Measurements from ENCODE around the gene ARFGAP1.
"Not testable (repeated sequence)": the region's sequence is repeated elsewhere in the genome, so short reads cannot be mapped to it uniquely, and the experiment has no call there.

Gene ARFGAP1

DNA sequence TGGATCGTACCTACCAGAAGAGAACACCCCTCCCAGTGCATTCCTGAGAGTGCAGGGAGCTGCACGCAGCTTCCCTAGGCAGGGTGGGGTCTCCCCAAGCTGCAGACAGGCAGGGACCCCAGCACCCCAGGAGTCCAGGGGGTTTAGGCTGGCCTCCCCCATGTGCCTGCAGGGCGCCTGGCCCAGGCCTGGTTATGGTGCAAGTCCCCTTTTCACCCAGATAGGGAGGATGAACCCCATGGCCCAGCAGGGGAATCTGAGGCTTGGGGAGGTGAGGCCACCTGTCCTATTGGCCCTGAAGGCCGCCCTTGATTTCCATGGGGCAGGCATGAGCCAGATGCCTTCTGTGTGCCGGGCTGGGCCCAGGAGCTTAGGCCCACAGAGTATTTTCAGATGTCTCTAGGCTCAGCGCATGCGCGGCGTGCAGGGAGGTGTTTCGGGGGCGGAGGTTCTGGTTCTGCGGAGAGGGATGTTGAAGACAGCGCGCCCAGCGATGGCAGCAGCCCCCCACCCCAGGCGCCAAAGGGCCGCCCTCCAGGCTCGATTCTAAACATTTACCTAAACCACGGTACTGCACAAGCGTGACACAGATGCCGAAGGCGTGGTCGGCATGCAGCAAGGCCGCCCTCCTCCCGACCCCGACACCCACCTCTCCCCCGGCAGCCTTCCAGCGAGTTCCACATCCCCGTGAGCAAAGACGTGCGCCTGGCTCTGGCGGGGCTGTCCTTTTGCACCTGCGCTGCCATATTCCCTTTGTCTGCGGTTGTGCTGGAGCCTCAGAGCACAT is 49.7 kb downstream of the ARFGAP1 start:
- DNase-seq, result no peak

GRCh38 chr20:63322933-63323273 is 50.3 kb downstream of the ARFGAP1 start:
- DNase-seq, result no peak

GRCh38 chr20:63323357-63323981 is 50.9 kb downstream of the ARFGAP1 start:
- DNase-seq, result no peak

- DNase-seq, result no peak
Observed at GRCh38 chr20:63325021-63325471, 52.4 kb downstream of the ARFGAP1 start.

DNA sequence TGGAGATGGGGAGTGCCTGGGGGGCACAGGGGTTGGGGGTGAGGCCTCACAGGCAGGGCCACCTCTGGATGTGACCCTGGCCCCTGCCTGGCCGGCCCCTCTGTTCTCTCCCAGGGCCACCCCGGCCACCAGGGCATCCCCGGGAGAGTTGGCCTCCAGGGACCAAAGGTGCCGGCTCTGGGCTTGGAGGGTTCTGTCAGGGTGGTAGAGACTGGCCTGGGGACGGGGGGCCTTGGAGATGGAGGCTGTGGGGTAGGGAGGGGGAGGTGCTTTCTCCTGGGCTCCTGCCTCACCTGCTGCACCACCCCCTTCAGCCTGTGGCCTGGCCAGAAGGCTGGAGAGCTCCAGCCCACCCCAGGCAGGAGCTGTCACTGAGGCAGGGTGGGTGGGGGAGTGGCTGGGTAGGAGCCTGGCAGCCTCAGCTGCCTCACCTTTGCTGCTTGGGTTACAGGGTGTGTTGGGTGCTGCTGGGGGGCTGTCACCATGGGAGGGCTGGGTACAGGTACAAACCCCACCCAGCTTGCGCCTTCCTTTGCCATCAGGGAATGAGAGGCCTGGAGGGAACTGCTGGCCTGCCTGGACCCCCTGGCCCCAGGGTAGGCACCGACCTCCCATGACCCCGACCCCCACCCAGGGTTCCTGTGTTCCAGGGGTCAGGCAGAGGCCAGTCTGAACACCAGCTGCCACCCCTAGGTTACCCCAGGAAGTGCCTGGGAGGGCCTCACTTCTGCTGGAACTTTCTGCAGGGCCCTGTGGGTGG is 53.1 kb downstream of the ARFGAP1 start:
- DNase-seq, result no peak

DNA sequence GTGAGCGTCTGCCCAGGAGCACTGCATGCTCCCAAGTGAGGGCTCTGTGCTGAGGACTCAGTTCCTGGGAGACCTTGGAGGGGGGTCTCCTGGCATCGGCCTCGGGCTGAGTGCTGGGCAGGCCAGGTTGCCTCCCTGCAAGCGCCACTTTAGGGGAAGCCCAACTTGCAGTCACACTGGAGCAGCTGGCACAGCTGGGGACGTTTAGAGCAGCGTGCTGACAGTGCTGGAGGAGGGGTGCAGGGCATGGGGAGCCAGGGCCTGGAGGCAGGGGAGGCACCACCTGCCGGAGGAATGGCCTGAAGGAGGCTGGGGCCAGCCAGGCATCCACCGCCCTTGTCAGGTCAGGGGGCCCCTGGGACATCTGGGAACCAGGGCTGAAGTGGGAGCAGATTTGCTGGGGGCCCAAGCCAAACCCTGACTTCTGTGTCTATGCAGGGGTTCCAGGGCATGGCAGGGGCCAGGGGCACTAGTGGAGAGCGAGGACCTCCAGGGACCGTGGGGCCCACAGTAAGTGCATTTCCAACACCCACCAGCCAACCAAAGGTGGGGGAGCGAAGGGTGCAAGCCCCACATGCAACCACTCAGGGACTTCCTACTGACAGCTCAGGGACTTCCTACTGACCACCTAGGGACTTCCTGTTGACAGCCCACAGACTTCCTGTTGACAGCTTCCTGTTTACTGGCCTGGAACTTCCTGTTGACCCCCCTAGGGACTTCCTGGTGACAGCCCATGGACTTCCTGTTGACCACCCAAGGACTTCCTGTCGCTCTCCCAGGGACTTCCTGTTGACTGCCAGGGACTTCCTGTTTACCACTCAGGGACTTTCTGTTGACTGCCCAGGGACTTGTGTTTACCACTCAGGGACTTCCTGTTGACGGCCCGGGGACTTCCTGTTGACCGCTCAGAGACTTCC is 54.0 kb downstream of the ARFGAP1 start:
- DNase-seq, result peak; percentile 13

DNA sequence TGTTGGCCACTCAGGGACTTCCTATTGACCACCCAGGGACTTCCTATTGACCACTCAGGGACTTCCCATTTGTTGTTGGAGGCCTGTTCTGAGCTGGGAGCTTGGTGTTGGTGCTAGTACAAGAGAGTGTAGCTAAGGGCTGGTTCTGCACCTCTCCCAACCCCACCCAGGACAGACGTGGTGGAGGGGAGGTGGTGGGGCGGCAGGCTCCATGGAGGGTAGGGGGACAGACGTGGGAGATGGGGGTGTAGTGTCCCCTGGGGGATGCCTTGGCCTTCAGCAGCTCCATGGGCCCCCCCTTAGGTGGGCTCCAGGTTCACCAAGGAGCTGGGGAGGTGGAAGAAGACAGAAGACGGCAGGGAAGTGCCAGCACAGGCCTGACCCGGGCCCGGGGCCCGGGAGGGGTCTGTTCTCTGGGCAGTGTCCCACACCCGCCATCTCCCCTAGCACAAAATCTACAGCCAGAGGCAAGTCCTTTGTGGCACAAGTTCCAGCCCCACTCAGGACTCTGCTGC is 54.7 kb downstream of the ARFGAP1 start:
- no peak for DNase-seq

DNA sequence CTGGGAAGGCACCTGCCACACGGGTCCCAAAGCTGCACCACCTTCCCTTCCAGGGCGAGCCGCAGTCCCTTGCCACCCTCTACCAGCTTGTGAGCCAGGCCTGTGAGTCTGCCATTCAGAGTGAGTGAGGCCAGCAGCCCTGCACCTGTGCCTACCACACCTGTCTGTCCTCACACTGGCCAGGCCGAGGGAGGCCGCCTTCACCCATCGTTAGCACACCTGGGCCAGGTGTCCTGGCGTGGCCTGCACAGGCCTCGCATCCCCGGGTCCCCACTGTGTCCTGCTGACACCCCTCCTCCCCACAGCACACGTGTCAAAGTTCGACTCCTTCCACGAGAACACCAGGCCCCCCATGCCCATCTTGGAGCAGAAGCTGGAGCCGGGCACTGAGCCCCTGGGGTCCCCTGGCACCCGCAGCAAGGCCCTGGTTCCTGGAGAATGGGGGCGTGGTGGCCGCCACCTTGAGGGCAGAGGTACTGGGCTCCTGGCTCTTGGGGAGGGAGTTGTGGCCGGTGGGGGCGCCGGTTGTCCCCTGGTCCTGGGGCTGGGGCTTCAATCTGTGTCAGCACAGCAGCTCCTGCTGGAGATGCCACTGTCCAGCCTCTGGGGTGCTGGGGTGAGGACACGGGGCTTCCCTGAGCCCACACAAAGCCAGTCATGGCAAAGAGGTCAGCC is 55.5 kb downstream of the ARFGAP1 start:
- DNase-seq, result no peak

- no peak for DNase-seq
Observed at GRCh38 chr20:63328718-63329275, 56.2 kb downstream of the ARFGAP1 start.

DNA sequence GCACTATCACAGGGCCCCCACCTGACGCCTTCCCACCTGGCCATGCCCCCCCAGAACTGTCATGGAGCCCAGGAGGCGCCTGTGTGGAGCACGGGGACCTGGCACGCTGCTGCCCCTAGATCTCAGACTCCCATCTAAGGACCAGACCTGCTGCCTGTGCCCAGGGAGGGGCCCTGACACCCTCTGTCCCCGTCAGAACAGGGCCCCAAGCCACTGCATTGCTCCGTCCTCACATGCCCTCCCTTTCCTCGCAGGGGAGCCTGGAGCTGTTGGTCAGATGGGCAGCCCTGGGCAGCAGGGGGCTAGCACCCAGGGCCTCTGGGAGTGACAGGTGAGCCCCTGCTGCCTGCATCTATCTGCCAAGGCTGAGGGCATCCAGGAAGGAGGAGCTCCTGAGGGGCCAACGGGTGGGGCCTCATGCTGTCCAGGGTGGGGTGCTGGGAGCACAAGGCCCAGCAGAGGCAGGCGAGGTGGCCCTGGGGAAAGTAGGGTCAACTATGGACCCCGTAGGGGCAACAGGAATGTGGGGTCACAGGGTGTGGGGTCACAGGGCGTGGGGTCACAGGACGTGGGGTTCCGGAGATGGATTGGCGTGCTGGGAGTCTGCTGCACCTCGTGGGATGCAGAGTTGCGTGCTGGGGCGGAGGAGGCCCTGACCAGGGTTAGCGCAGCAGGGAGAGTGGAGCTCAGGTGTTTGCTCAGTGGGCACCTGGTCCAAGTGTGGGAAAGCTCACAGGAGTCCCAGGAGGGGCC is 56.9 kb downstream of the ARFGAP1 start:
- no peak for DNase-seq

- DNase-seq, result no peak
Observed at GRCh38 chr20:63330084-63330760, 57.6 kb downstream of the ARFGAP1 start.

DNA sequence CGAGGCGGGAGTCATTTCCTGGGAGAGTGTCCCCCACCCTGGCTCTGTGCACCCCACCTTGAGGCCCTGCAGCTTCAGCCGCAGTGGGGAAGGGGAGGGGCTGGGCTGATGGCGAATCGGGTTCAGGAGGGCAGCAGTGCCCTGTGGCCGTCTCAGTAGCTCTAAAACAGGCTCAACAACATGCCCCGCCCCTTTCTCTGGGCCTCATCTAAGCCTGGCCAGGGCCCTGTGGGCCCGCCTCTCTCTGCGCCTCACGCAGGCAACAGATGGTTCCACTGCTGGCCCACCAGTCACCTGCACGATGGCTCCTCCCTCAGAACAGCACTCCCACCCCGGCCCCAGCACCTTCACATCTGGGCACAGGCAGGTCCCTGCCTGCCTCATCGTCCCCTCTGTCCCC is 58.3 kb downstream of the ARFGAP1 start:
- DNase-seq, result no peak

- DNase-seq, result no peak
Observed at GRCh38 chr20:63331741-63332400, 59.3 kb downstream of the ARFGAP1 start.

- DNase-seq, result no peak
Observed at GRCh38 chr20:63332488-63333240, 60.1 kb downstream of the ARFGAP1 start.

DNA sequence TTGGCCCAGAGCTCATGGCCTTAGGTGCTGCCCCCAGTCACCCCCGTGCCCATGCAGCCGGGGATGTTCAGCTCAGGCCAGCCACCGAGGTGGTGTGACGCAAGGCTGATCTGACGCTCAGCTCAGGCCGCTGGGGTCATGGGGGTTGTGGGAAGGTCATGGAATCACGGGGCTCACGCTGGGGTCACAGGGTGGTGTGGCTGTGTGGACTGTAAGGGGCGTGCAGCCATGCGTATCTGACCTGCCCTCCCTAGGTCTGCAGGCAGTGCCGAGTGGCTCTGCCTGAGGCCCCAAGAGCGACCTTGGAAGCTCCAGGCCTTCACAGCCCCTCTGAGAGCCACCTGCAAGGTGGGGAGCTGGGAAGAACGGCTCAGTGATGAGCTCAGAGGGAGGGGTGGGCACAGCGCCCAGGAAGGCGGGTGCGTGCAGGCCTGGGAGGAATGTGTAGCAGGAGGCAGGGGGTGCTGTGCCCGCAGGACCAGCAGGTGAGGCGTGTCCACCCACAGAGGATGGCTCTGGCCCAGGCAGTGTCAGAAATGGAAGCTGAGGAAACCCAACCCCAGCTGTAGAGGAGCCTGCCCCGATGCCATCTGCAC is 60.7 kb downstream of the ARFGAP1 start:
- no peak for DNase-seq

DNA sequence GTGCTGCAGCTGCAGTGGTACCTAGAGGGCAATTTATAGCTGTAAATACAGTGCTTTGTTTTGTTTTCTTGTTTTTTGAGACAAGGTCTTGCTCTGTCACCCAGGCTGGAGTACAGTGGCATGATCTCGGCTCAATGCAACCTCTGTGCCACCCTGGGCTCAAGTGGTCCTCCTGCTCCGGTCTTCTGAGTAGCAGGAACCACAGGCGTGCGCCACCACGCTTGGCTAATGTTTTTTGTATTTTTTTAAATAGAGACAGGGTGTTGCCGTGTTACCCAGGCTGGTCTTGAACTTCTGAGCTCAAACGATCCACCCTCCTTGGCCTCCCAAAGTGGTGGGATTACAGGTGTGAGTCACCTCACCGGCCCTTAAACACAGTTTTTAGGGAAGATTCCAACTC is 61.7 kb downstream of the ARFGAP1 start:
- no peak for DNase-seq

DNA sequence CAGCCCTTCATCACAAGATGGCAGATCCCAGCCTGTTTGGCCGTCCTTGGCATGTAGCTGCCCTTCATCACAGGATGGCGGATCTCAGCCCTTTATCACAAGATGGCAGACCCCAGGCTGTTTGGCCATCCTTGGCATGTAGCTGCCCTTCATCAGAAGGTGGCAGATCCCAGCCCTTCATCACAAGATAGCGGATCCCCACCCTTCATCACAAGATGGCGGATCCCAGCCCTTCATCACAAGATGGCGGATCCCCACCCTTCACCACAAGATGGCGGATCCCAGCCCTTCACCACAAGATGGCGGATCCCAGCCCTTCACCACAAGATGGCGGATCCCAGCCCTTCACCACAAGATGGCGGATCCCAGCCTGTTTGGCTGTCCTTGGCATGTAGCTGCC is 62.4 kb downstream of the ARFGAP1 start:
- not testable (repeated sequence) for DNase-seq

GRCh38 chr20:63335711-63336110 is 63.1 kb downstream of the ARFGAP1 start:
- no peak for DNase-seq

All from activated CD4-positive, alpha-beta T cell treated with anti-CD3 and anti-CD28 coated beads, Interleukin-10, Interleukin-2, amounts not matched to agents 100 ng/mL and 50 ng/mL, durations not matched to agents 16 hours and 8 hours (primary cell).